Astrocyte (in vitro differentiated cells and primary cell): ENCODE data around the gene HGS. TPM values are rescaled to one million over a fixed set of nuclear protein-coding genes. Genes with fewer than 3 reads are reported as not detected.

Experiments used
- DNase-seq: peaks from one replicate; pipeline ENCODE4 v3.0.0-alpha.2; 2010; ENCODE audit warnings: low read depth
- FAIRE-seq: peaks from 2 replicates; lab custom pipeline; 2011; peaks lifted over from hg19 to GRCh38; lab: Jason Lieb, UNC
- H2AFZ ChIP-seq: 2 replicates; pipeline ENCODE4 v1.6.0; 2012; ENCODE audit warnings: low read depth, low read length, inconsistent platforms
- H3K27ac ChIP-seq: 2 replicates; pipeline ENCODE4 v1.5.1; 2011; ENCODE audit warnings: low read depth, low read length, inconsistent platforms
- H3K27me3 ChIP-seq: 2 replicates; pipeline ENCODE4 v1.6.0; 2011; ENCODE audit warnings: low read length, inconsistent platforms; ENCODE audit not compliant: insufficient read depth
- H3K36me3 ChIP-seq: 2 replicates; pipeline ENCODE4 v1.5.1; 2011; ENCODE audit warnings: low read length, inconsistent platforms; ENCODE audit not compliant: insufficient read depth
- H3K4me1 ChIP-seq: 2 replicates; pipeline ENCODE4 v1.5.1; 2011; ENCODE audit warnings: low read length, inconsistent platforms; ENCODE audit not compliant: insufficient read depth
- H3K4me2 ChIP-seq: 2 replicates; pipeline ENCODE4 v1.6.0; 2012; ENCODE audit warnings: low read length, inconsistent platforms
- H3K4me3 ChIP-seq: 2 replicates; pipeline ENCODE4 v1.5.1; 2011; ENCODE audit warnings: low read depth, mild to moderate bottlenecking, low read length, inconsistent platforms; ENCODE audit not compliant: insufficient read depth
- H3K79me2 ChIP-seq: 2 replicates; pipeline ENCODE4 v1.6.0; 2012; ENCODE audit warnings: mild to moderate bottlenecking, low read length, inconsistent platforms; ENCODE audit not compliant: insufficient read depth
- H3K9ac ChIP-seq: 2 replicates; pipeline ENCODE4 v1.6.0; 2012; ENCODE audit warnings: mild to moderate bottlenecking, low read length, inconsistent platforms
- H3K9me3 ChIP-seq: 2 replicates; pipeline ENCODE4 v1.5.1; 2012; ENCODE audit warnings: low read depth, mild to moderate bottlenecking, low read length, inconsistent platforms; ENCODE audit not compliant: insufficient read depth
- H4K20me1 ChIP-seq: 2 replicates; pipeline ENCODE4 v1.6.0; 2012; ENCODE audit warnings: low read length, inconsistent platforms; ENCODE audit not compliant: insufficient read depth
- H3K27ac Mint-ChIP-seq: one replicate; pipeline ENCODE4 v1.8.0; 2021; ENCODE audit warnings: mild to moderate bottlenecking, mixed read lengths; ENCODE audit not compliant: unreplicated experiment
- H3K27me3 Mint-ChIP-seq: one replicate; pipeline ENCODE4 v1.8.0; 2021; ENCODE audit warnings: low read depth, mixed read lengths; ENCODE audit not compliant: unreplicated experiment
- H3K36me3 Mint-ChIP-seq: one replicate; pipeline ENCODE4 v1.8.0; 2021; ENCODE audit warnings: low read depth, mixed read lengths; ENCODE audit not compliant: unreplicated experiment
- H3K4me1 Mint-ChIP-seq: one replicate; pipeline ENCODE4 v1.8.0; 2021; ENCODE audit warnings: low read depth, mixed read lengths; ENCODE audit not compliant: unreplicated experiment
- H3K4me3 Mint-ChIP-seq: one replicate; pipeline ENCODE4 v1.8.0; 2021; ENCODE audit warnings: mild to moderate bottlenecking, moderate library complexity, mixed read lengths; ENCODE audit not compliant: unreplicated experiment
- H3K9me3 Mint-ChIP-seq: one replicate; pipeline ENCODE4 v1.8.0; 2021; ENCODE audit warnings: mild to moderate bottlenecking, mixed read lengths; ENCODE audit not compliant: unreplicated experiment
- EZH2 ChIP-seq: IDR thresholded peaks from 2 replicates; pipeline ENCODE4 v1.6.1; 2012; ENCODE audit warnings: mild to moderate bottlenecking, low read length, inconsistent platforms; ENCODE audit not compliant: insufficient read depth
- total RNA-seq: library from RNA; stranded (reverse); gene quantifications from 2 replicates; pipeline ENCODE4 v1.2.1, GENCODE V29; 2021
- TF ChIP-seq, protein P1 (sequence below): IDR thresholded peaks from 2 replicates; pipeline ENCODE4 v1.5.1; 2011; ENCODE audit warnings: low read depth, mild to moderate bottlenecking, inconsistent platforms, low read length, moderate library complexity; ENCODE audit not compliant: insufficient read depth

Gene HGS
- total RNA-seq, 1 donor from 2014 or later = 122 TPM

DNA sequence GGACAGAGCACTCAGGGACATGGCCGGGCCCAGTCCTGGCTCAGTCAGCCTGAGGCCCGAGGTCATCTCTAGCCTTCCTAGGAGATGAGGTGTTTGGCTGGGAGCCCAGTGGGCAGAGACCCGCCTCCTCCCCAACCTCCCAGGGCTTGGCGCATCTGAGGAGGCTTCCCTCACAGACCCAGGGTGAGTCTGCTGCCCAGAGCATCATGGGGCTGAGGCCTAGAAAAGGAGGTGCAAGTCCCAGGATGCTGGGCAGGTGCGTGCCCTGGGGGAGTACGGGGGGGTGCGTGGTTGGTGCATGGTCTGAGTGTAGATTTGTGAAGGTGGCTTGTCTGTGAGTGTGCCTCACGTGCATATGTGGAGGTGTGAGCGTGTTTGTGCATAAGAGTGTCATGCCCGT, 32.1 kb upstream of the HGS start:
- Mint-ChIP-seq H3K4me3 (no peak overlapping the region), H3K36me3 (peaks cover 2% of the 10 kb centered on the region), H3K27me3 (peaks cover 17% of the 10 kb centered on the region), H3K9me3 (peaks cover 4% of the 10 kb centered on the region), H3K27ac (no peak overlapping the region), H3K4me1 (no peaks in the 10 kb centered on the region)
- Histone ChIP-seq H3K4me1 (peaks cover 8% of the 10 kb centered on the region), H3K36me3 (no peaks in the 10 kb centered on the region), H3K4me2 (peak overlapping the region; percentile 50), H3K9ac (no peak overlapping the region), H3K9me3 (peaks cover 7% of the 10 kb centered on the region), H3K4me3 (no peak overlapping the region), H4K20me1 (no peaks in the 10 kb centered on the region), H2AFZ (no peak overlapping the region), H3K79me2 (no peaks in the 10 kb centered on the region), H3K27me3 (peaks cover 20% of the 10 kb centered on the region), H3K27ac (no peak overlapping the region)
- TF ChIP-seq, protein P1, sequence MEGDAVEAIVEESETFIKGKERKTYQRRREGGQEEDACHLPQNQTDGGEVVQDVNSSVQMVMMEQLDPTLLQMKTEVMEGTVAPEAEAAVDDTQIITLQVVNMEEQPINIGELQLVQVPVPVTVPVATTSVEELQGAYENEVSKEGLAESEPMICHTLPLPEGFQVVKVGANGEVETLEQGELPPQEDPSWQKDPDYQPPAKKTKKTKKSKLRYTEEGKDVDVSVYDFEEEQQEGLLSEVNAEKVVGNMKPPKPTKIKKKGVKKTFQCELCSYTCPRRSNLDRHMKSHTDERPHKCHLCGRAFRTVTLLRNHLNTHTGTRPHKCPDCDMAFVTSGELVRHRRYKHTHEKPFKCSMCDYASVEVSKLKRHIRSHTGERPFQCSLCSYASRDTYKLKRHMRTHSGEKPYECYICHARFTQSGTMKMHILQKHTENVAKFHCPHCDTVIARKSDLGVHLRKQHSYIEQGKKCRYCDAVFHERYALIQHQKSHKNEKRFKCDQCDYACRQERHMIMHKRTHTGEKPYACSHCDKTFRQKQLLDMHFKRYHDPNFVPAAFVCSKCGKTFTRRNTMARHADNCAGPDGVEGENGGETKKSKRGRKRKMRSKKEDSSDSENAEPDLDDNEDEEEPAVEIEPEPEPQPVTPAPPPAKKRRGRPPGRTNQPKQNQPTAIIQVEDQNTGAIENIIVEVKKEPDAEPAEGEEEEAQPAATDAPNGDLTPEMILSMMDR = no peak
- no peak for TF ChIP-seq EZH2
- DNase-seq = peak; percentile 75
- no peak for FAIRE-seq

DNA sequence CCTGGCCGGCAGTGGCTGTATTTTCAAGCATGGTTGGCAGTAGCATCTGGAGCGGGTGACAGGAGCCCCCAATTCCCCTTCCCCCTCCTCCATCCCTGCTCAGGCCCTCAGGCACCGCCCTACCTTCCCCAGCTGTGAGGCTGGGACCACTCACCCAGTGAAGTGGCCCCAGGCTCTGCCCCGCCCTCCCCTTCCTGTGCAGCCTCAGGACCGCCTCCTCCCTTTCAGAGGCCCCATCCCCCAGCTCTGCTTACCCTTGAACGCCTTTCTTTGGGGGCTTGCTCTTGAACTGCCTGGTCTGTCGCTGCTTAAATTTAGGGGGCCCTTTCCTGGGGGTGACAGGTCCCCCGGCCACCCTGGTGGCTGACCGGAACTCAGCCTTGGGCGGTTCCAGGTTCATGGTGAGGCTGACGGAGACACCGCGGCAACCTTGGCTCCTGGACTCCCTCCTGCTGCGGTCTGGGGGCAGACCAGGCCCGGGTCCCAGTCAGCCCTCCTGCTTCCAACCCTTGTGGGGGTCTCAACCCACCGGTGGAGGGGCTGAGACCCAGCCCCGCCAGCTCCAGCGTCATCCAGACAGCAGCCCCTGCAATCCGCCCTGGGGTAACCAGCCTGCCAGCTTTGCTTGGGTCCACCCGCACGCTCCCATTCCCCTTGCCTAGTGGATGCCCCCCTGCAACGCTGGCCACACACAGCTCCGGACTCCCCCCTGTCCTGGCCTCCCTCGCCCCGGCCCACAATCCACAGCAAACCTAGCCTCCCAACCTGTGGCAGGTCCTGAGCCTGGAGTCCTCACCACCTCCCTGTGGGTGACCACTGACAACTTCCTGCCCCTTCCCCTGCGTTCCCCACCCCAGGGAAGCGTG, 30.7 kb upstream of the HGS start:
- DNase-seq = no peak
- Histone ChIP-seq H3K36me3 (no peaks in the 10 kb centered on the region), H3K9ac (no peak overlapping the region), H3K27ac (no peak overlapping the region), H3K9me3 (peaks cover 7% of the 10 kb centered on the region), H3K27me3 (peaks cover 9% of the 10 kb centered on the region), H3K79me2 (no peaks in the 10 kb centered on the region), H2AFZ (peak overlapping the region; percentile 41), H3K4me2 (peak overlapping the region; percentile 13), H3K4me3 (no peak overlapping the region), H3K4me1 (peaks cover 8% of the 10 kb centered on the region), H4K20me1 (no peaks in the 10 kb centered on the region)
- H3K27me3 Mint-ChIP-seq = peaks cover 5% of the 10 kb centered on the region
- TF ChIP-seq EZH2 = no peak
- TF ChIP-seq, protein P1 = no peak
- no peaks in the 10 kb centered on the region for H3K36me3 Mint-ChIP-seq
- no peak overlapping the region for H3K4me3 Mint-ChIP-seq
- H3K9me3 Mint-ChIP-seq = no peaks in the 10 kb centered on the region
- FAIRE-seq = no peak
- H3K4me1 Mint-ChIP-seq = no peaks in the 10 kb centered on the region
- H3K27ac Mint-ChIP-seq = no peak overlapping the region
